ENCODE data around the gene GNA14.

GRCh38 chr9:77599492-77599891, 48.6 kb downstream of the GNA14 start:
- TF ChIP-seq, protein P1, sequence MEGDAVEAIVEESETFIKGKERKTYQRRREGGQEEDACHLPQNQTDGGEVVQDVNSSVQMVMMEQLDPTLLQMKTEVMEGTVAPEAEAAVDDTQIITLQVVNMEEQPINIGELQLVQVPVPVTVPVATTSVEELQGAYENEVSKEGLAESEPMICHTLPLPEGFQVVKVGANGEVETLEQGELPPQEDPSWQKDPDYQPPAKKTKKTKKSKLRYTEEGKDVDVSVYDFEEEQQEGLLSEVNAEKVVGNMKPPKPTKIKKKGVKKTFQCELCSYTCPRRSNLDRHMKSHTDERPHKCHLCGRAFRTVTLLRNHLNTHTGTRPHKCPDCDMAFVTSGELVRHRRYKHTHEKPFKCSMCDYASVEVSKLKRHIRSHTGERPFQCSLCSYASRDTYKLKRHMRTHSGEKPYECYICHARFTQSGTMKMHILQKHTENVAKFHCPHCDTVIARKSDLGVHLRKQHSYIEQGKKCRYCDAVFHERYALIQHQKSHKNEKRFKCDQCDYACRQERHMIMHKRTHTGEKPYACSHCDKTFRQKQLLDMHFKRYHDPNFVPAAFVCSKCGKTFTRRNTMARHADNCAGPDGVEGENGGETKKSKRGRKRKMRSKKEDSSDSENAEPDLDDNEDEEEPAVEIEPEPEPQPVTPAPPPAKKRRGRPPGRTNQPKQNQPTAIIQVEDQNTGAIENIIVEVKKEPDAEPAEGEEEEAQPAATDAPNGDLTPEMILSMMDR (IDR thresholded peaks at IDR 0.05), result no peak
- TF ChIP-seq POLR2A (IDR thresholded peaks at IDR 0.05), result no peak

Measured in right lobe of liver (tissue), 4 donors.